OCI-LY3 (cell line): Measurements from ENCODE around the gene ANKRD55.
"Not testable (repeated sequence)": the region's sequence is repeated elsewhere in the genome, so short reads cannot be mapped to it uniquely, and the experiment has no call there.

Source experiments
- EZH2phosphoT487 ChIP-seq: fragments of 200-600 bp; shearing (Covaris generic); IDR thresholded peaks from 2 replicates; pipeline ENCODE4 v1.6.1; 2018; ENCODE audit warnings: antibody characterized with exemption, mixed run types, low read depth
- TF ChIP-seq, protein P1 (sequence below): fragments of 200-600, 300-600 bp; sonication (generic); IDR thresholded peaks from 2 replicates; pipeline ENCODE4 v1.5.1; 2014; ENCODE audit warnings: antibody characterized with exemption, low read length, low read depth

DNA sequence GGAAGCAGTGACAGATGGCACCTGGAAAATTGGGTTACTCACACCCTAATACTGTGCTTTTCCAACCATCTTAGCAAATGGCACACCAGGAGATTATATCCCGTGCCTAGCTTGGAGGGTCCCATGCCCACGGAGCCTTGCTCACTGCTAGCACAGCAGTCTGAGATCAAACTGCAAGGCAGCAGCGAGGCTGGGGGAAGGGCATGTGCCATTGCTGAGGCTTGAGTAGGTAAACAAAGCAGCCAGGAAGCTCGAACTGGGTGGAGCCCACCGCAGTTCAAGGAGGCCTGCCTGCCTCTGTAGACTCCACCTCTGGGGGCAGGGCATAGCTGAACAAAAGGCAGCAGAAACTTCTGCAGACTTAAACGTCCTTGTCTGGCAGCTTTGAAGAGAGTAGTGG, 11.5 kb downstream of the ANKRD55 start:
- TF ChIP-seq, protein P1, sequence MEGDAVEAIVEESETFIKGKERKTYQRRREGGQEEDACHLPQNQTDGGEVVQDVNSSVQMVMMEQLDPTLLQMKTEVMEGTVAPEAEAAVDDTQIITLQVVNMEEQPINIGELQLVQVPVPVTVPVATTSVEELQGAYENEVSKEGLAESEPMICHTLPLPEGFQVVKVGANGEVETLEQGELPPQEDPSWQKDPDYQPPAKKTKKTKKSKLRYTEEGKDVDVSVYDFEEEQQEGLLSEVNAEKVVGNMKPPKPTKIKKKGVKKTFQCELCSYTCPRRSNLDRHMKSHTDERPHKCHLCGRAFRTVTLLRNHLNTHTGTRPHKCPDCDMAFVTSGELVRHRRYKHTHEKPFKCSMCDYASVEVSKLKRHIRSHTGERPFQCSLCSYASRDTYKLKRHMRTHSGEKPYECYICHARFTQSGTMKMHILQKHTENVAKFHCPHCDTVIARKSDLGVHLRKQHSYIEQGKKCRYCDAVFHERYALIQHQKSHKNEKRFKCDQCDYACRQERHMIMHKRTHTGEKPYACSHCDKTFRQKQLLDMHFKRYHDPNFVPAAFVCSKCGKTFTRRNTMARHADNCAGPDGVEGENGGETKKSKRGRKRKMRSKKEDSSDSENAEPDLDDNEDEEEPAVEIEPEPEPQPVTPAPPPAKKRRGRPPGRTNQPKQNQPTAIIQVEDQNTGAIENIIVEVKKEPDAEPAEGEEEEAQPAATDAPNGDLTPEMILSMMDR = not testable (repeated sequence)
- TF ChIP-seq EZH2phosphoT487 = not testable (repeated sequence)
